Cerebellar cortex (tissue), 1 donor: ENCODE data around the gene FADS3.
A peak's percentile ranks its signal among the peaks of the same experiment; 100 is the strongest.

Source experiments
- DNase-seq: peaks from one replicate; pipeline ENCODE4 v3.0.0-alpha.2; 2015; ENCODE audit warnings: low spot score

Gene FADS3

GRCh38 chr11:61913699-61914395 is 22.5 kb upstream of the FADS3 start:
- no peak for DNase-seq

- no peak for DNase-seq
These were observed 21.8 kb upstream of the FADS3 start for GRCh38 chr11:61912991-61913698.

- DNase-seq: no peak
These were observed 21.2 kb upstream of the FADS3 start for GRCh38 chr11:61912530-61912898.

- no peak for DNase-seq
These were observed 20.6 kb upstream of the FADS3 start for GRCh38 chr11:61911701-61912529.

- DNase-seq: no peak
These were observed 19.9 kb upstream of the FADS3 start for GRCh38 chr11:61911128-61911700.

GRCh38 chr11:61910187-61911127 is 19.1 kb upstream of the FADS3 start:
- no peak for DNase-seq

- DNase-seq: no peak
These were observed 17.5 kb upstream of the FADS3 start for GRCh38 chr11:61908730-61909316.

GRCh38 chr11:61907871-61908729 is 16.8 kb upstream of the FADS3 start:
- DNase-seq: no peak

GRCh38 chr11:61907282-61907681 is 15.9 kb upstream of the FADS3 start:
- DNase-seq: no peak

- DNase-seq: no peak
These were observed 15.2 kb upstream of the FADS3 start for GRCh38 chr11:61906522-61906909.

- DNase-seq: no peak
These were observed 14.6 kb upstream of the FADS3 start for GRCh38 chr11:61905801-61906521.

GRCh38 chr11:61905067-61905696 is 13.8 kb upstream of the FADS3 start:
- DNase-seq: no peak

GRCh38 chr11:61904539-61905048 is 13.2 kb upstream of the FADS3 start:
- DNase-seq: no peak

GRCh38 chr11:61903845-61904244 is 12.5 kb upstream of the FADS3 start:
- no peak for DNase-seq

- DNase-seq: no peak
These were observed 11.0 kb upstream of the FADS3 start for GRCh38 chr11:61902313-61902712.

GRCh38 chr11:61901397-61901796 is 10.1 kb upstream of the FADS3 start:
- DNase-seq: no peak

- DNase-seq: no peak
These were observed 8.9 kb upstream of the FADS3 start for GRCh38 chr11:61900251-61900650.

GRCh38 chr11:61899146-61899841 is 7.9 kb upstream of the FADS3 start:
- peak; percentile 66 for DNase-seq
